Hippocampal formation (tissue), 2 donors: ENCODE data around the gene TBC1D2B.
"Not testable (repeated sequence)": the region's sequence is repeated elsewhere in the genome, so short reads cannot be mapped to it uniquely, and the experiment has no call there.

Source experiments
- DNase-seq, 2 donors: peaks; one replicate each; lab custom pipeline; 2025; lab: John Stamatoyannopoulos, UW

TBC1D2B gene

DNA sequence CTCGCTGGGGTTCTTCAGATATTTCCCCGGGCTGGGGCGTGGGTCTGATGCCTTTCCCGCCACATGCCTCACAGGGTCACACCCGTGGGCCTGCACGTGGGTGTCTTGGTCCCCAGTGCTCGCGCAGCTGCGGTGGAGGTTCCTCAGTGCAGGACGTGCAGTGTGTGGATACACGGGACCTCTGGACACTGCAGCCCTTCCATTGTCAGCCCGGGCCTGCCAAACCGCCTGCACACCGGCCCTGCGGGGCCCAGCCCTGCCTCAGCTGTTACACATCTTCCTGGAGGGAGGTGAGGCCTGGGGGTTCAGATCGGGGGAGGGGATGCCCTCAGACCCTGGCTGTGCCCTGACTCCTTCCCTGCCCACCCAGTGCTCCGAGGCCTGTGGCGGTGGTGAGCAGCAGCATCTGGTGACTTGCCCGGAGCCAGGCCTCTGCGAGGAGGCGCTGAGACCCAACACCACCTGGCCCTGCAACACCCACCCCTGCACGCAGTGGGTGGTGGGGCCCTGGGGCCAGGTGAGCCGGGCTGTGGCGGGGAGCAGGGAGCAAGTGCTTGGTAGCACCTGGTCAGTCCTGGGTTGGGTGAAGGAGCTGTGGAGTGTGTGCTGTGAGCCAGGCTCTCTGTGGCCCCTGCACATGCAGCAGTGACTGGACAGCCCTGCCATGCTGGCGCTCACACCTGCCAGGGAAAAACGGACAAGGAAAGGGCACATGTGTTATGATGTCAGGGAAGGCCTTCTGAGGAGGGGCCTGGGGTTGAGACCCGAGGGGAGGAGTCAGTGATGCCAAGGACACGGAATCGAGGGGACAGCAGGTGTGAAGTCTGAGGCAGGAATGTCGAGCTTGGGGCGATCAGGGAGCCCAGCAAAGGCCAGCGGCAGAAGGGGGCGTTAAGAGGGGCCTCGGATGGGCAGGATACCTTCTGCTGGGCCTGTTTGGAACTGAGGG, 88.9 kb downstream of the TBC1D2B start:
- DNase-seq: no peak

DNA sequence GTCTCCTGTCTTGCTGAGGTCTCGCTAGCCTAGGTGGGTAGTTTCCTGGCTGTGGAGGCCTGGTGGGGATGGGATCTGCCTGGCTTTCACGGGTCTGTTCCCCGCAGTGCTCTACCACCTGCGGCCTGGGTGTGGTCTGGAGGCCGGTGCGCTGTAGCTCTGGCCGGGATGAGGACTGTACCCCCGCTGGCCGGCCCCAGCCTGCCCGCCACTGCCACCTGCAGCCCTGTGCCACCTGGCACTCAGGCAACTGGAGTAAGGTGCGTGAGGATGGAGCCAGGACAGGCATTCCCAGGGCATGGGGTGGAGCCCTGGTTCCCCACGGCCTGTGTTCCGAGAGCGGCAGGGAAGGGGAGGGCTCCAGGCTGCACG, 89.8 kb downstream of the TBC1D2B start:
- not testable (repeated sequence) for DNase-seq

DNA sequence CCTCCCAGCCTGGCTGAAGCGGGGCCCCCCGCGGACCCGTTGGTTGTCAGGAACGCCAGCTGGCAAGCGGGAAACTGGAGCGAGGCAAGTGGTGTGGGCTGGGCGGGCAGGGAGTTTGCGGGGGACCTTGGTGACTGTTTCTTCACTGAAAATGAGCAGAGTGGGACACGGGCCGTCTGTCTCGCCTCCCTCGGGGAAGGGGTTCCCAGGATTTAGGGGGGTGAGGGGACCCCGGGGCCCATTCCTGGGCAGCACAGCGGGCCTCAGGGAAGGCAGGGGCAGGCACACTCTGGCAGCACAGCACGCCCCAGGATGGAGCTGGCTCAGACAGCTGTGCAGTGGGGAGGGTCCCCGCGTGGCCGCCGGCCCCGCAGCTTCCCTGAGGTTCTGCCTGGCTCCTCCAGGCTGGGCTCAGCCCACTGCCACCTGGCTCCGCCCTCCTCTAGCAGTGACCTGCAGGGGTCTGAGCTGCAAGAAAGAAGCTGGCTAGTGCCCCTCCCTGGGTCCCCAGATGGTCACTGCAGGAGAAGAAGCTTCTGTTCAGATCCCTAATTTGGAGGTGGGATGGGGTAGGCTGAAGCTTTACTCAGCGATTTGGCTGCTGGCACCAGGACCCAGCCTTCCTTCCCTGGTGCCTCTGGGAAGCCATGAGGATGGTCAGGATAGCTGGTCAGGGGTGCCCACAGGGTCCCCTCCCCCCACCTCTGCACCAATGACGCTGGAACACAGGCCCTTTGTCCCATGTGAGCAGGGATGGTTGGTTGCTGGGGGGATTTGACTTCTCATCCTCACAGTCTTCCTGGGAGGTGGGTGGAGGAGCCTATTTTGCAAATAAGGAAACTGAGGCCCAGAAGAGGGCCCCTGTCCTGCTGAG, 90.4 kb downstream of the TBC1D2B start:
- no peak for DNase-seq

DNA sequence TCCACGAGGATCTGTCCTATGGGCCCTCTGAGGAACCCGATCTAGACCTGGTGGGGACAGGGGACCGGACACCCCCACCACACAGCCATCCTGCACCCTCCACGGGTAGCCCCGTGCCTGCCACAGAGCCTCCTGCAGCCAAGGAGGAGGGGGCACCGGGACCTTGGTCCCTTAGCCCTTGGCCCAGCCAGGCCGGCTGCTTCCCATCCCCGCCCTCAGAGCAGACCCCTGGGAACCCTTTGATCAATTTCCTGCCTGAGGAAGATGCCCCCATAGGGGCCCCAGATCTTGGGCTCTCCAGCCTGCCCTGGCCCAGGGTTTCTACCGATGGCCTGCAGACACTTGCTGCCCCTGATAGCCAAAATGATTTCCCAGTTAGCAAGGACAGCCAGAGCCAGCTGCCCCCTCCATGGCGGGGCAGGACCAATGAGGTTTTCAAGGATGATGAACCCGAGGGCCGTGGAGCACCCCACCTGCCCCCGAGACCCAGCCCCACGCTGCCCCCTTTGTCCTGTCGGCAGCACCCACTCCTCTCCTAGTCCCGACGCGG, 91.5 kb downstream of the TBC1D2B start:
- no peak for DNase-seq

DNA sequence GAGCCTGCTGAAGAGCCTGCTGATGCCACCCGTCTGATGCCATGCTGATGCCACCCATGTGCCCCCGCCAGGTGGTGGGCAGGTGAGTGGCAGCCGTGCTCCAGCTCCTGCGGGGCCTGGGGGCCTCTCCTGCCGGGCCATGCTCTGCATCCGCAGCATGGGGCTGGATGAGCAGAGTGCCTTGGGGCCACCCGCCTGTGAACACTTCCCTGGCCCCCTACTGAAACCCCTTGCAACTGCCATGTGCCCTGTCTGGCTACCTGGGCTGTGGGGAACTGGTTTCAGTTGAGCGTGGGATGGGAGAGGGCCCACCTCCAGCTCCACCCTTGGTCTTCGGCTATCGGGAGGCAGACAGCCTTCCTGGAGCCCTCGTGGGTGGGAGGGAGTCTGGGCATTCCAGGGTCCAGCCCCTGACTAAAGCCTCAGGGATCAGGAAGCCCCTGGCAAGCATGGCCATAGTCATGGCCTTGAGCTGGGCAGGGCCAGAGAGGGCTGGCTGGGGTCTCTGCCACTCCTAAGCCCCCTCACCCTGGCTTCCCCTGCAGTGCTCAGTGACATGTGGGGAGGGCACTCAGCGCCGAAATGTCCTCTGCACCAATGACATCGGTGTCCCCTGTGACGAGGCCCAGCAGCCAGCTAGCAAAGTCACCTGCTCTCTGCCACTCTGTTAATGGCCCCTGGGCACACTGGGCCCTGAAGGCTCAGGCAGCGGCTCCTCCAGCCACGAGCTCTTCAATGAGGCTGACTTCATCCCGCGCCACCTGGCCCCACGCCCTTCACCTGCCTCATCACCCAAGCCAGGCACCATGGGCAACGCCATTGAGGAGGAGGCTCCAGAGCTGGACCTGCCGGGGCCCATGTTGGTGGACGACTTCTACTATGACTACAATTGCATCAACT, 92.2 kb downstream of the TBC1D2B start:
- DNase-seq: no peak

DNA sequence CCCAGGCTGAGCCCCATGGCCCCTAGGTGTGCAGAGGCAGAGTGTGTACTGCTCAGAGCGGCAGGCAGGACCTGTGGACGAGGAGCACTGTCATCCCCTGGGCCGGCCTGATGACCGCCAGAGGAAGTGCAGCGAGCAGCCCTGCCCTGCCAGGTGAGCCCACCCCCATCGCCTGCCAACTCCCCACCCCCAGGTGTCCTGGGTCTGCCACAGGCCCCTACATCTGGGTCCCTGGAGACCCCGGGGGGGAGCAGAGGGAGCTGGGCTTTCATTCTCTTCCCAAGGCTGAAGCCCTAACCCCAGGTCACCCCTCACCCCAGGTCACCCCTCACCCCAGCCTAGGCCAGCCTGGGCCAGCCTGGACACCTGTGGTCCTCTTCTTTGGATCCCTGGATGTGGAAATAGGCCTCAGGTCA, 93.1 kb downstream of the TBC1D2B start:
- no peak for DNase-seq

DNA sequence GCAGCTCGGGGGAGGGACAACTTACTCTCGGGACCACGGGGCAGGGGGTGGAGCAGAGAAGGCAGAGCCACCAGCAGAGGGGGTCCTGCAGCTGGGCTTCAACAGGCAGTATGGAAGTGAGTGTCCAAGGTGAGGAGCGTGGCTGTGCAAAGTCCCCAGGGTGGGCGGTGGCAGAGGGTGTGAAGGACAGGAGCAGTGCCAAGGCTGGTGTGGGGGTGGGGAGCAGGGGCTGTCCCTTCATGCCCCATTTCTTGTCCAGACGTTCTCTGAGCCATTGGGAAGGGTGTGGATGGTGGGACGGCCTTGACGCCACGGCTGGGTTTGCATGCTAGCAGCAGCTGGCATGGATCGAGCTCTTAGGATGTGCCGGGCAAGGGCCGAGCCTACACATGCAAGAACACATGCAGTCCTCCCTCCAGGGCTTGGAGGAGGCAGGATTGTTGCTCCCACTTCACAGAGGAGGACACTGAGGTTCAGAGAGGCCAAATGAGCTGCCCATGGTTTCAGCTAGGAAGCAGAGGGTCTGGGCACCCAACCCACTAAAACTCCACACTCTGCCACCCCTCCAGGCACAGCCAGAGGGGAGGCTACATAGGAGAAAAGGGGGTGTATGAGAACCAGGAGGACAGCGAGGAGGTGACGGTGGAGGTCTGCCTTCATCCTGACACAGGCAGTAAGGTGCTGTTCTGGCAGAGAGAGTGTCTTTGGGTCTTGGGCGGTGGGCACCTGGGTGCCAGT, 93.6 kb downstream of the TBC1D2B start:
- DNase-seq: no peak

DNA sequence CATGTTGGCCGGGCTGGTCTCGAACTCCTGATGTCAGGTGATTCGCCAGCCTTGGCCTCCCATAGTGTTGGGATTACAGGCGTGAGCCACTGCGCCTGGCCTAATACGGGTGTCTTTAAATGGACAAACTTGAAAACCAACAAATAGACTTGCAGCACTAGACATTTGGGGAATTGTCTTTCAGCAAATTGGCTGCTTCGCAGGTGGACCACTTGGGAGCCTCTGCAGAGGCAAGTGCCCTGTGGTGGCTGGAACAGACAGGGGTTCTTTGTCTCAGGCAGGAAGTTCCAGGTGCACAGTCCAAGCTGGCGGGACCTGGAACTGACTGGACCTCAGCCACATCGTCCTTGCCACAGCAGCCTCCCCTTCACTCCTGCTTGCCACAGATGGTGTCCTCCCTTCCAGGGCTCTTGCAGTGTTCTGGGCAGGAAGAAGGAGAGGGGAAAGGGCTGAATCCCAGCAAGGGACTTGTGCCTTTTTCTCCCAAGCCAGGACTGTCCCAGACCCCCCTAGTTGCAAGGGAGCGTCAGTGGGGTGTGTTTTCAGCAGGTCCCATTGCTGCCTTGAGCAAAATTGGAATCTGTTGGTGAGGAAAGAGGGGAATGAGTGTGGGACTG, 94.3 kb downstream of the TBC1D2B start:
- DNase-seq: no peak

DNA sequence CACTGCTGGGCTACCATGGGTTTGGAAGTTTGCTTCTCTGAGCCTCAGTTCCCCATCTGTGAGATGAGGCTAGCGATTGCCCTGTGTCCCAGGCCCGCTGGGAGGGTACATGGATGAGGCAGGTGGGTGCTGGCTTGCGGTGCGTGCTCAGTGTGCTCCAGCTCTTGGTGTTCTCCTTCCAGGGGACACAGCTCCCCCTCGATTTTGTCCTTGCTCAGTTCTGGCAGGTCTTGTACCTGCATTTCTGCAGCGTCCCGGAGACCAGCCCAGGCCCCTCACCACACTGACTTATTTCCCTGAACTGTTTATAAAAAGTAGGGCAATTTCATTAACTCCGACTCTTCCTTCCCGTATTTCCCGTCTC, 95.4 kb downstream of the TBC1D2B start:
- no peak for DNase-seq

DNA sequence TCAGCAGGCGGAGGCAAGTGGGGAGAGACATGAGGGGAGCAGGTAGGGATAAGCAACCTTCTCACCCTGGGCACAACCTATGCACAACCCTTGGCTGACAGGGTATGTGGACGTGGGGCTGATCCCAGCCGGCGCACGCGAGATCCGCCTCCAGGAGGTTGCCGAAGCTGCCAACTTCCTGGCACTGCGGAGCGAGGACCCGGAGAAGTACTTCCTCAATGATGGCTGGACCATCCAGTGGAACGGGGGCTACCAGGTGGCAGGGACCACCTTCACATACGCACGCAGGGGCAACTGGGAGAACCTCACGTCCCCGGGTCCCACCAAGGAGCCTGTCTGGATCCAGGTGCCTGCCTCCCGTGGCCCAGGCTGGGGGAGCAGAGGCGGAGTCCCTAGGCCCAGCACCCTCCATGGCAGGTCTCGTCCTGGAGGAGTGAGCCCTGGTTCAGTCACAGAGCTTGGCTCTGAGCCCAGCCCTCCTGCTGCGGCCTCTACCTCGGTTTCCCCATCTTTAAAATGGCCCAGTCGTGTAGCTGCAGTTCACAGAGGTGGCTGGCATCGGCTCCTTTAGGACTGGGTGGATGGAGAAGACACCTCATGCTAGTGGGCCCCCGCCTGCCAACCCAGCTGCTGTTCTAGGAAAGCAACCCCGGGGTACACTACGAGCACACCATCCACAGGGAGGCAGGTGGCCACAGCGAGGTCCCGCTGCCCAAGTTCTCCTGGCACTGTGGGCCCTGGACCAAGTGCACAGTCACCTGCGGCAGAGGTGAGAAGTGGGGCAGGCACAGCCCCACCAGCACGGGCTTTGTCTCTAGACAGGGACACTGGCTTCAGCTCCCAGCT, 96.0 kb downstream of the TBC1D2B start:
- no peak for DNase-seq

DNA sequence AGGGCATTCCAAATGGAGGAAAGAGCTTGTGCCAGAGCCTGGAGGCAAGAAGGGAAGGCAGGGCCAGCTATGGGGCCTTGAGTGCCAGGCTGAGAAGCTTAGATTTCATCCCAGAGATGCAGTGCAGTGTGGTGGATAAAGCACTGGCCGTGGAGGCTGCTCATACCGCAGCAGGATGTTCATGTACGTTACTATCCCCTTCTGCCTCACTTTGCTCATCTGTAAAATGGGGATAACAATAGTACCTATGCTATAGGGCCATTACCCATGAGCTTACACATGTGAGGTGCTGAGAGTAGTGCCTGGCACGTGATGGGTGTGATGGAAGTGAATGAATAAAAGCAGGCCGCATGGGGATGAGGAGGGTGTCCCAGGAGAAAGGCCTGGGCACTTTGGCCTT, 96.8 kb downstream of the TBC1D2B start:
- not testable (repeated sequence) for DNase-seq

DNA sequence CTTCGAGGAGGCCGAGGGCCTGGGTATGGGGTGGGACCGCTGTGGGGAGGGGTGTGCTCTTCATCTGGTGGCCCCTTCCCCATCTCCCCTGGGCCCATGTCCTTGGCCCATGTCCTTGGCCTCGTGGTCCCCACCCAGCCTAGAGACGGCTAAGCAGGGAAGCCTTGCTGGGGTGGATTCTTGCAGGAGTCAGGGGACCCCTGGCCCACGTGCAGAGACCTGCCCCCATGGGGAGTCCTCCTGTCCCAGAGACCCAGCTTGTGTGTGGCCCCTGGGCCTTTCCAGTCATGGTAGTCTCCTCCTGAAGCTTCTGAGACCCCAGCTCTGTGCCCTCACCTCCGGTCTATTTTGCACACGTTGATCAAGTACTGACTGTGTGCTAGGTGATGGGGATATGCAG, 97.4 kb downstream of the TBC1D2B start:
- DNase-seq: no peak

DNA sequence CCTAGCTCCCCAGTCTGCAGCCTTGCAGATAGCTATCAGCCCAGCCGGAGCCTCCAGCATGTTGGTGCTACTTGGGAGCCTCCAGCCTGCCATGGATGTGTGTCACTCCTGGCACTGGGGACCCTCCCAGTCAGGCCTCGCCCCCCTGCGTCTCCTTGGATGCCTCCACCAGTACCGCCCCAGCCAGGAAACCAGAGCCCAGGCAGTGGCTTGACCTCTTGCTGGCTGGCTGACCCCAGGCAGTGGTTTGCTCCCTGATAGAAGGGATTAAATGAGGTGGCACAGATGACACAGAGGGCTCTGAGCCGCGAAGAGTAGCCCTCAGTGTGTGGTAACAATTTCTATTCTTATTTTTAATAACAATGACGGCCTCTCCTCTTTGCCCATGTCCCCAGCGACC, 98.4 kb downstream of the TBC1D2B start:
- DNase-seq: not testable (repeated sequence)

DNA sequence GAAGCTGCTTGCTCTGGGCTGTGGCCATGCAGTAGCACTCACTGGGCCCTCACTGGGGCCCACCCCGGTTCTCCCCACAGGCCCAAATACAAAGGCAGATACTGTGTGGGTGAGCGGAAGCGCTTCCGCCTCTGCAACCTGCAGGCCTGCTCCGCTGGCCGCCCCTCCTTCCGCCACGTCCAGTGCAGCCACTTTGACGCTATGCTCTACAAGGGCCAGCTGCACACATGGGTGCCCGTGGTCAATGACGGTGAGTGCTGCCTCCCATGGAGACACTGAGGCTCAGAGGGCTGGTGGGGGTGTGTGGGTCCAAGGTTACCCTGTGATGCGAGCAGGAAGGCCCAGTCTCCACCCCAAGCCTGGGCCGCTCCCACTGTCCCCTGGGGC, 98.8 kb downstream of the TBC1D2B start:
- not testable (repeated sequence) for DNase-seq

DNA sequence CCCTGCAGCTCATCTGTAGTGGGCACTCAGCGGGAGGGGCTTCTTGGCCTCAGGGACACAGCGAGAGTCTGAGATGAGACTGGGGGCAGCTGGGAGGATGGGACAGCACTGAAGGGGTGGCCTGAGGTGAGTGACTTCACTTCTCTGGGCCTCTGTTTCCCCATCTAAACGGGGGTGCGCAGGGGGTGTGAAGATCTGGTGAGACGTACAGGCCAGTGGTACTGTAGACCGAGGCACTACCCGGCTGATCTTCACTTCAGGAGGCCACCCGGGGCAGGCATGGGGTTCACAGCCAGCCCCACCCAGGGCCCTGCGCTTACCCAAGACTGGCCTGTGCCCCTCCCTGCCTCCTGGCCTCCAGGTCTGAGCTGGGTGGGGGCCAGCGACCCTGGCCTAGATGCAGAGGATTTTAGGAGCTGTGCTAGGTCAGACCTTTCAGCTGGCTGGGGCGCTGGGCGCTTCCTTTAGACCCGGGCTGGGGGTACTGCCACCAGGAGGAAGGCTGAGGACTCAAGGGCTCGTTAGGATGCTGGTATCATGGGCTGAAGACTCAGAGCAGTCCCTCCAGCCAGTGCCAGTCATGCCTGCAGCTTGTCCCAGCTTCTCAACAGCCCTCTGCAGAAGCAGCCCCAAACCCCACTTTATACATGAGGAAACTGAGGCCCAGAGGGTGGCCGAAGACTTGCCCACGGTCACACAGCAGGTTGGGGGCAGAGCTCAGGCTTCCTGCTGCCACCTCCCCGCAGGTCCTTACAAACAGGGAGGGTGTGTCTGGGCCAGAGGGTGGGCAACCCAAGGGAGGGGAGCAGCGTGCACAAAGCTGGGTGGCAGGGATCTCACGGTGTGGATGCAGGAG, 99.4 kb downstream of the TBC1D2B start:
- not testable (repeated sequence) for DNase-seq

DNA sequence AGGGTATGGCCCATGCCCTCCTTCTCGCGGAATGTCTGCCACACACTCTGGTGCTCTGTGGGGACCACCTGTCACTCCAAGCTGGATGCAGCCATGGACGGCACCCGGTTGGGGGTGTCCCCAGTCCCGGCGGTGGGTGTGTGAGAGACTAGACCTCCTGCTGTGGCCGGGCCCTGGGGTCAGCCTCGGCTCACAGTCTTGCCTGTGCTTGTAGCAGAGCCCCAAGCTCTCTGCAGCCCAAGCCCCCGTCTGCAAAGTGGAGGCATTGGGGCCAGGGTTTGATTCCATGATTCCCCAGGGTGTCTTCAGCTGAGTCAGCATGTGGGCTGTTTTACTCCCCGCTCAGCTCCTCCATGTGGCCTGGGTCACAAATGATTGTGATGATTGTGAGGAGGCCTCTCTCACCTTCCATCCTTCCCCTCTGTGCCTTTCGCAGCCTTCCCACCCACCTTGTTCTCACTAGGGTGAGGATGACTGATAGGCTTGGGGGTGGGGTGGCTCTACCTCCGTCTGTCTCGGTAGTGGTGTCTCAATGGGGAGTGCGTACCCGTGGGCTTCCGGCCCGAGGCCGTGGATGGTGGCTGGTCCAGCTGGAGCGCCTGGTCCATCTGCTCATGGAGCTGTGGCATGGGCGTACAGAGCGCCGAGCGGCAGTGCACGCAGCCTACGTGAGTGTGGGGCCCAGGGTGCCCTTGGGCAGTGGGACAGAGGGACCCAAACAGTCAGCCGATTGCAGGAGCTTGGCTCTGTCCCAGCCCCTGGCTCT, 100.6 kb downstream of the TBC1D2B start:
- not testable (repeated sequence) for DNase-seq

DNA sequence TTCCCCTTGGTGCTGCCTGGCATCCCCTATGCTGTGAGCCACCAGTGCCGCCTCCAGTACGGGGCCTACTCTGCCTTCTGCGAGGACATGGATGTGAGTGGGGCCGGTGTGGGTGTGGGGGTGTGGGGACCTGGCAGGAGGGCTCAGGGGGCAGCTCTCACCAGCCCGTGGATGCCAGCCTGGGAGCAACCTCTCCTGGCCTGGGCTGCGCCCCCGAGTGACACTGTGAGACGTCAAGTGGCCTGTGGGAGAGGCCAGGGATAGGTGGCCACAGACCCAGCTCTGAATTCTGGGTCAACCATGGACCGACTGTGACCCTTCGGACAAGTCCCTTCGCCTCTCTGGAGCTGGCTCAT, 101.4 kb downstream of the TBC1D2B start:
- DNase-seq: not testable (repeated sequence)
